Uterus (tissue), 2 donors: Measurements from ENCODE around the gene PAQR8.

ENCODE experiments used
- CTCF ChIP-seq, 4 experiments: fragments of 200-600 bp in 2 of 4; fragments of 450-650 bp in 2 of 4; sonication (generic) in 2 of 4; IDR thresholded peaks; one replicate each; pipeline ENCODE4 v1.5.1; 2016 to 2019; ENCODE audit warnings: antibody characterized with exemption in 4 of 4, mild to moderate bottlenecking in 2 of 4, moderate library complexity in 1 of 4
- POLR2A ChIP-seq, 2 donors: fragments of 450-650 bp; IDR thresholded peaks; one replicate each; pipeline ENCODE4 v1.6.1; 2016; ENCODE audit warnings: antibody characterized with exemption in 2 of 2, mild to moderate bottlenecking in 1 of 2, moderate library complexity in 1 of 2

- no peak for TF ChIP-seq CTCF (IDR thresholded peaks at IDR 0.05)
- TF ChIP-seq POLR2A (IDR thresholded peaks at IDR 0.05): no peak
These were observed 28.1 kb upstream of the PAQR8 start for GRCh38 chr6:52333840-52334200.
